SK-N-DZ (cell line): ENCODE data around the gene TOM1L2. TPM values are rescaled to one million over a fixed set of nuclear protein-coding genes. Genes with fewer than 3 reads are reported as not detected.

Experiments
- DNase-seq: peaks from one replicate; pipeline ENCODE4 v3.0.0-alpha.2; 2015; ENCODE audit warnings: low spot score
- polyA plus RNA-seq, 2 experiments: library from polyadenylated mRNA; depleted of rRNA; stranded (reverse); fragments of >200 nt; gene quantifications; 2 replicates each; pipeline ENCODE4 v1.2.3, GENCODE V29; 2014

TOM1L2 gene
- 67.5 and 118 TPM in 2 replicates for polyA plus RNA-seq (2014; cell fraction: cytosol; rRNA removed)
- 26.1 and 66.8 TPM in 2 replicates for polyA plus RNA-seq (2014; cell fraction: nucleus; rRNA removed)

GRCh38 chr17:17972126-17972951 is at the start of gene TOM1L2, which contains the start of gene DRC3:
TOM1L2 (minus strand) TSS chr17:17972400; CDS start chr17:17972313, 87 bp downstream.
DRC3 (plus strand) TSS chr17:17972862; CDS start chr17:17977599, 4,737 bp downstream.
- peak; percentile 100 for DNase-seq

DNA sequence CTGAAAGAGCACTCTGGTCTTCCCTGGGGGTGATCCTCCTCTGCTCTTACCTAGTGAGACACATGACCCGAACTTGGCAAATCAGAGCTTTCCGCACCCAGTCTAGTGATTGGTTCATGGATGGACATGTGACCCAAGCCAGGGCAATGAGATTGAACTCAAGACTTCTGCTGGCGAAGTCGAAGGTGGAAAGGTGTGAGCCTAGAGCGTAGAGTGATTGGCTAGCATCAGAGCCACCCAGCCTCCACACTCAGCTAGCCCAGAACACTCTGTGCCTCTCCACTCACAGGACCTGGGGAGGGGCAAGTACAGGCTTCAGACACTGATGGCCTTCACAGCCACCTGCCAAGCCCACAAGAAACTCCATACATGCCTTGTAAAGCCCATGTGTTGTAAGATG is 49.2 kb upstream of the TOM1L2 start:
- no peak for DNase-seq

DNA sequence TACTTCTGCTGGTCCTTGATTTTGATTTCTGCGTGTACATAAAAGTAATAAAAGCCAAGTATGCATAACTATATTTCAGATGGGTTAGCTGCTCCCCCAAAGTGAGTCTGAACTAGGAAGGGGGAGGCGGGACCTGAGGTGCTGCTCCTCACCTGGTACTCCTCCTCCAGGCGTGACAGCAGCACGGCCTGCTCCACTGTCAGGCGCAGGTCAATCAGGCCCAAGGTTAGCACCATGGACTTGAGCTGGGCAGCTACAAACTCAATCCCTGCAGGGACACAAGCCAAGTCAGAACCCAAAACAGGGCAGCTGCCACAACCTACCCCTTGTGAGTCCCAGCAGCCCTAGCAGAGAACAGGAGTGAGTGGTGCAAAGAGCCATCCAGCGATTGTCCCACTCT is 48.8 kb upstream of the TOM1L2 start:
- DNase-seq: no peak

- DNase-seq: no peak
Observed at GRCh38 chr17:18019838-18020154, 47.6 kb upstream of the TOM1L2 start.

GRCh38 chr17:18018411-18018921 is 46.3 kb upstream of the TOM1L2 start:
- no peak for DNase-seq

- no peak for DNase-seq
Observed at GRCh38 chr17:18017958-18018357, 45.8 kb upstream of the TOM1L2 start.

DNA sequence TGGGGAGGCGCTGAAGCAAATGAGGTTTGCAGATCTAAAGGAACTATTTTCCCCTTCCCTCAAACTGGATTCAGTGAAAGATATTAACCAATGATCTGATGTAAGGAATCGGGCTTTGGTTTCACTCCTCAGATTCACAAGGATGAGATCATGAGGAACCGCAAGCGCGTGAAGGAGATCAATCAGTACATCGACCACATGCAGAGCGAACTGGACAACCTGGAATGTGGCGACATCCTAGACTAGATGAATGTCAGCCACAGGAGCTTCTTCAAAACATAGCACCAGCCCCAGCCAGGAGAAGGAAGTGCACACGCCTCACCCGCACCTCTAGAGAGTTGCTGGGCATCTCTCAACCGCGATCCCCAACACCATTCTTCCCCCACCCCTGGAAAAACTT is 44.2 kb upstream of the TOM1L2 start:
- no peak for DNase-seq

GRCh38 chr17:18015593-18015992 is 43.4 kb upstream of the TOM1L2 start:
- no peak for DNase-seq

DNA sequence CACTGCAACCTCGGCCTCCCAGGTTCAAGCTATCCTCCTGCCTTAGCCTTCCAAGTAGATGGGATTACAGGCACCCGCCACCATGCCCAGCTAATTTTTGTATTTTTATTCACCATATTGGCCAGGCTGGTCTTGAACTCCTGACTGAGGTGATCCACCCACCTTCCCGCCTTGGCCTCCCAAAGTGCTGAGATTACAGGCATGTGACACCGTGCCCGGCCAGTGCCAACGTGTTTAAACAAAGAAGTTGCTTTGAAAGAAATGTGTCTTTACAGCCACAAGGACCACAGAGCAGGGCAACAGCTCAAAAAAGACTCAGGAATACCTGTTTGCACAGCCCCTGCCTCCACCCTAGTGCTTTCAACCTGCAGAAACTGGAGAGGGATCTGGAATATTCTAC is 41.8 kb upstream of the TOM1L2 start:
- DNase-seq: no peak

DNA sequence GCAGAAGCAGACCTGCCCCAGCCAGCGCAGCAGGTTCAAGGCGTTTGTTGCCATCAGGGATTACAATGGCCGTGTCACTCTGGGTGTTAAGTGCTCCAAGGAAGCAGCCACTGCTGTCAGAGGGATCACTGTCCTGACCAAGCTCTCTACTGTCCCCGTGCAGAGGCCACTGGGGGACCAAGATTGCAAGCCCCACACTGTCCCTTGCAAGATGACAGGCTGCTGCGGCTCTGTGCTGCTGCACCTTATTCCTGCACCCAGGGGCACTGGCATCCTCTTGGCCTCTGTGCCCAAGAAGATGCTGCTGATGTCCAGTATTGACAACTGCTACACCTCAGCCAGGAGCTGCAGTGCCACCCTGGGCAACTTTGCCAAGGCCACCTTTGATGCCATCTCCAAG is 39.1 kb upstream of the TOM1L2 start:
- no peak for DNase-seq

- DNase-seq: peak; percentile 36
Observed at GRCh38 chr17:18009609-18010420, 37.6 kb upstream of the TOM1L2 start.

DNA sequence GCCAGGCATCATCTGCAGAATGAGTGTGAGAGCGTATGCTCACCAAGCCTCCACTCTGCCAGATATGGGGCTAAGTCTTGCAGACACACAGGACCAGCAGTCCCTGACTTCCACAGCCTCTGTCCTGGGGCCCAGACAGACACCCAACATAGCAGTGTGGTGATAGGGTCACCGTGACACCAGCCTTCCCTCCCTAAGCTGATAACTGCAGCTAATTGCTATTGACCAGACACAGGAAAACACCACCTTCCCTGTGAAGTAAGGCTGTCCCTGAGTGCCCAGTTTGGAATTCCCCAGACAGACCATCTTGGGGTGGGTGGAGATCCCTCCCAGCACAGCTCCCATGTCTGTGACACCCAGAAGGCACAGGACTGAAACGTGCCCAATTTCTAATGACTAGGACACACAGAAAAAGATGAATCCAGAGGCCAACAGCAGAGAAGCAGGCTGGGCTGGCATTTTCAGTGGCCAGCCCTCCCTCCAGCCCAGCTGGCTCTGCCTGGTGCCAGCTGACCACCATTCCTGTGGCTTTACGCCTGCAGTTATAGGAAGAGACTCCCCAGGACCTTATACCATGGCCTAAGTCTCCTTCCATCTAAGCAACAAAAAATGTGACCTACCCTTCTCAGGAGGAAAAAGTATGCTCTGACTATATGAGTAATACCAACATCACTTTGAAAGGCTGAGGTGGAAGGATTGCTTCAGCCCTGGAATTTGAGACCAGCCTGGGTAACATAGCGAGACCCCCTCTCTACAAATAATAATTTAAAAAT is 36.5 kb upstream of the TOM1L2 start:
- no peak for DNase-seq

- DNase-seq: no peak
Observed at GRCh38 chr17:18006495-18007239, 34.5 kb upstream of the TOM1L2 start.

- no peak for DNase-seq
Observed at GRCh38 chr17:18005496-18005895, 33.3 kb upstream of the TOM1L2 start.

DNA sequence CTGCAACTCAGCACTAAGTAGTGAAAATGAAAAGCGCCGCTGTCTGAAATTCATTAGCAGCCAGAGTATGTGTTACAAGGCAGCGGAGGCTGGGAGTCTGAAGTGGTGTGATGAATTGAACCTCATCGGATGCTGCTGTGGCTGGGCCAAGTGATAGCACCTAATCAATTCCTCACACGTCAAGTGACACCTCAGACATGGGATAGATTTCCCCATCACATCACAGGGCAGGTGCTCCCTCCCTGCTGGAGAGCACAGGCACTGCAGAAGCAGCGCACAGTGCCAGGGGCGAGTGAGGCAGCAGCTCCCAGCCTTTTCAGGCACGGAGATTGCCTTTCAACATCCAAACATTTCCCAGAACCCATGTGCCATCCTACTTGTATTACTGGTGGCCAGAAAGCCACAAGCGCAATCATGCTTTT is 32.7 kb upstream of the TOM1L2 start:
- DNase-seq: no peak

DNA sequence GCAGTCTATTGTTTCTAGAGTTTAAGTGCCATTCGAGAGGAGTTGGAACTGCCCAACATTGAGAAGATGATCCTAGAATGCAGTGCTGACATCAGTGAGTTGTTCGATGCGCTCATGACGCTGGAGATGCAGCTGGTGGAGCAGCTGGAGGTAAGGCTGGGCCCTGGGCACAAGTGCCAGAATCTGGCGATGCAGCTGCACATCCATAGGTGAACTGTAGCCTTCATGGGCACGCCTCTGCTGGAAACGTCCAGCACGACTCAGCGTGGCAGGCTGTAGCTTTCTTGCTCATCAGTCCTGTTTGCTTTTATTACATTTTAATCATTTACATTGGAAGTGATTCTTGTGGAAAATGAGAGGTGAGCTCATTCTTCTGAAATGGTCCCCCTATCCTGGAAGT is 32.1 kb upstream of the TOM1L2 start:
- DNase-seq: no peak

DNA sequence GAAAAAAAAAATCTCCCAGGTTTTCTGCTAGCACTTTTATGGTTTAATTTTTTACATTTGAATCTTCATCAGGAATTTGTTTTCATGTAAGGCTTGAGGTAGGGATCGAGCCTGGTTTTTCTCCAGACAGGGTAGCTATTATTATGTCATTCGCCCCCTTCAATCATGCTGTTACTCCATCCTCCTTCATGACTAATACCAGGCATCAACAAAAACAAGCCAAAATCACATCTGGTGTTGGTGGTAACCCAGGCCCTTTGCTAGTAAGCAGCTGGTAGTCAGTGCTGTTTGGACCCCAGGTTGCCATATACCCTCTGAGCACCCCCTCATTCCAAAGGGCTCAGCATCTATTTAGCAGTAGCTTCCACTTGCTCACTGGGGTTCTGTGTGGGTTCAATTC is 30.0 kb upstream of the TOM1L2 start:
- DNase-seq: no peak

- no peak for DNase-seq
Observed at GRCh38 chr17:18000030-18000408, 27.8 kb upstream of the TOM1L2 start.

- DNase-seq: peak; percentile 52
Observed at GRCh38 chr17:17999364-18000029, 27.3 kb upstream of the TOM1L2 start.

GRCh38 chr17:17998934-17999333 is 26.7 kb upstream of the TOM1L2 start:
- no peak for DNase-seq
